HepG2 (cell line): ENCODE measurements around the gene MPIG6B. TPM values are rescaled to one million over a fixed set of nuclear protein-coding genes. Genes with fewer than 3 reads are reported as not detected.
A peak's percentile ranks its signal among the peaks of the same experiment; 100 is the strongest.

ENCODE experiments used
- CCDC6 ChIP-seq: sonication (generic); formaldehyde crosslinking; IDR thresholded peaks from 2 replicates; pipeline ENCODE4 v1.8.1; 2022; ENCODE audit warnings: mild to moderate bottlenecking, missing genetic modification reagents, moderate library complexity
- FOSL1 ChIP-seq: sonication (generic); formaldehyde crosslinking; IDR thresholded peaks from 2 replicates; pipeline ENCODE4 v1.9.0; 2021; ENCODE audit warnings: missing genetic modification reagents, borderline replicate concordance
- HHEX ChIP-seq: IDR thresholded peaks from 2 replicates; pipeline ENCODE4 v1.6.1; 2016; ENCODE audit warnings: control low read depth
- HNF4A ChIP-seq: sonication (generic); formaldehyde crosslinking; IDR thresholded peaks from 2 replicates; pipeline ENCODE4 v1.4.0; 2020; ENCODE audit warnings: missing genetic modification reagents
- HNRNPL ChIP-seq: fragments of 200-400 bp; formaldehyde crosslinking; IDR thresholded peaks from 2 replicates; pipeline ENCODE4 v1.6.1; 2017; ENCODE audit warnings: mild to moderate bottlenecking, low read depth, low read length
- HOXA7 ChIP-seq: sonication (generic); formaldehyde crosslinking; IDR thresholded peaks from 2 replicates; pipeline ENCODE4 v1.8.1; 2022; ENCODE audit warnings: mild to moderate bottlenecking, missing genetic modification reagents, moderate library complexity
- KDM6A ChIP-seq: IDR thresholded peaks from 2 replicates; pipeline ENCODE4 v1.6.1; 2016; ENCODE audit warnings: low read depth
- NCOA2 ChIP-seq: sonication (generic); formaldehyde crosslinking; IDR thresholded peaks from 2 replicates; pipeline ENCODE4 v1.8.0; 2022; ENCODE audit warnings: inconsistent platforms
- PAF1 ChIP-seq: IDR thresholded peaks from 2 replicates; pipeline ENCODE4 v1.6.1; 2016; ENCODE audit warnings: missing genetic modification reagents, missing compliant biosample characterization
- PHF21A ChIP-seq: sonication (generic); formaldehyde crosslinking; IDR thresholded peaks from 2 replicates; pipeline ENCODE4 v1.5.0; 2020; ENCODE audit warnings: mild to moderate bottlenecking, missing genetic modification reagents
- POLR2G ChIP-seq: fragments of 200-400 bp; formaldehyde crosslinking; IDR thresholded peaks from 2 replicates; pipeline ENCODE4 v1.6.1; 2018; ENCODE audit warnings: mild to moderate bottlenecking, low read depth, low read length, moderate library complexity
- RFXANK ChIP-seq: IDR thresholded peaks from 2 replicates; pipeline ENCODE4 v1.6.1; 2016
- RXRB ChIP-seq: IDR thresholded peaks from 2 replicates; pipeline ENCODE4 v1.6.1; 2016; ENCODE audit warnings: borderline replicate concordance, missing genetic modification reagents, missing compliant biosample characterization
- ZBTB3 ChIP-seq: sonication (generic); formaldehyde crosslinking; IDR thresholded peaks from 2 replicates; pipeline ENCODE4 v1.4.0; 2020; ENCODE audit warnings: low read depth, mild to moderate bottlenecking, moderate library complexity, missing genetic modification reagents, borderline replicate concordance
- ZFP62 ChIP-seq: sonication (generic); formaldehyde crosslinking; IDR thresholded peaks from 2 replicates; pipeline ENCODE4 v1.4.0; 2020; ENCODE audit warnings: missing genetic modification reagents
- ZFP90 ChIP-seq: sonication (generic); formaldehyde crosslinking; IDR thresholded peaks from 2 replicates; pipeline ENCODE4 v1.8.0; 2022; ENCODE audit warnings: missing genetic modification reagents, mild to moderate bottlenecking, inconsistent platforms, borderline replicate concordance
- ZFX ChIP-seq: sonication (generic); formaldehyde crosslinking; IDR thresholded peaks from 2 replicates; pipeline ENCODE4 v1.4.0; 2020; ENCODE audit warnings: mild to moderate bottlenecking, low read depth, missing genetic modification reagents, moderate library complexity
- ZMYM3 ChIP-seq: sonication (generic); formaldehyde crosslinking; IDR thresholded peaks from 2 replicates; pipeline ENCODE4 v1.5.1; 2020; ENCODE audit warnings: mild to moderate bottlenecking, missing genetic modification reagents
- ZNF260 ChIP-seq: sonication (generic); formaldehyde crosslinking; IDR thresholded peaks from 2 replicates; pipeline ENCODE4 v1.4.0; 2020; ENCODE audit warnings: missing genetic modification reagents, low read depth, mild to moderate bottlenecking, borderline replicate concordance
- ZNF292 ChIP-seq: sonication (generic); formaldehyde crosslinking; IDR thresholded peaks from 2 replicates; pipeline ENCODE4 v1.8.1; 2022; ENCODE audit warnings: mild to moderate bottlenecking, low read depth, missing genetic modification reagents, borderline replicate concordance
- ZNF335 ChIP-seq: sonication (generic); formaldehyde crosslinking; IDR thresholded peaks from 2 replicates; pipeline ENCODE4 v1.4.0; 2020; ENCODE audit warnings: missing genetic modification reagents
- ZNF543 ChIP-seq: sonication (generic); formaldehyde crosslinking; IDR thresholded peaks from 2 replicates; pipeline ENCODE4 v1.4.0; 2020; ENCODE audit warnings: mild to moderate bottlenecking, missing genetic modification reagents
- ZNF549 ChIP-seq: sonication (generic); formaldehyde crosslinking; IDR thresholded peaks from 2 replicates; pipeline ENCODE4 v1.5.0; 2020; ENCODE audit warnings: missing genetic modification reagents
- polyA plus RNA-seq, 8 experiments: library from polyadenylated mRNA; depleted of rRNA in 3 of 8; stranded (reverse) in 7 of 8; unstranded in 1 of 8; fragments of >200 nt; fragmentation: Illumina TruSeq in 4 of 8; extraction: Trizol in 4 of 8; gene quantifications; 2 replicates each; pipeline versions ENCODE4 v1.2.1 to v1.2.3, GENCODE V29; 2011 to 2016; ENCODE audit warnings: low read depth in 4 of 8, missing spikeins in 1 of 8, mixed read lengths in 1 of 8; ENCODE audit not compliant: insufficient read depth in 1 of 8
- total RNA-seq, 5 experiments: library from RNA; depleted of rRNA; stranded (reverse); fragments of >200 nt; fragmentation: Illumina TruSeq; extraction: Trizol; gene quantifications; 2 replicates each; pipeline ENCODE4 v1.2.3, GENCODE V29; 2016; ENCODE audit warnings: low read depth in 1 of 5
- TF ChIP-seq, protein P1 (sequence below): sonication (generic); formaldehyde crosslinking; IDR thresholded peaks from 2 replicates; pipeline ENCODE4 v1.5.1; 2020; ENCODE audit warnings: missing genetic modification reagents, mild to moderate bottlenecking, borderline replicate concordance
- TF ChIP-seq, protein P2 (sequence below): sonication (generic); formaldehyde crosslinking; IDR thresholded peaks from 2 replicates; pipeline ENCODE4 v1.8.1; 2023; ENCODE audit warnings: missing genetic modification reagents, mild to moderate bottlenecking, borderline replicate concordance
- TF ChIP-seq, protein P3 (sequence below): sonication (generic); formaldehyde crosslinking; IDR thresholded peaks from 2 replicates; pipeline ENCODE4 v1.4.0; 2020; ENCODE audit warnings: mild to moderate bottlenecking, missing genetic modification reagents
- TF ChIP-seq, protein P4 (sequence below): sonication (generic); formaldehyde crosslinking; IDR thresholded peaks from 2 replicates; pipeline ENCODE4 v1.4.0; 2020; ENCODE audit warnings: mild to moderate bottlenecking, missing genetic modification reagents

The MPIG6B gene
- total and polyA plus RNA-seq, 2 of the 13 experiments (the other 11 are each of a cell fraction or from before 2014, with no cell fraction given): not detected

DNA sequence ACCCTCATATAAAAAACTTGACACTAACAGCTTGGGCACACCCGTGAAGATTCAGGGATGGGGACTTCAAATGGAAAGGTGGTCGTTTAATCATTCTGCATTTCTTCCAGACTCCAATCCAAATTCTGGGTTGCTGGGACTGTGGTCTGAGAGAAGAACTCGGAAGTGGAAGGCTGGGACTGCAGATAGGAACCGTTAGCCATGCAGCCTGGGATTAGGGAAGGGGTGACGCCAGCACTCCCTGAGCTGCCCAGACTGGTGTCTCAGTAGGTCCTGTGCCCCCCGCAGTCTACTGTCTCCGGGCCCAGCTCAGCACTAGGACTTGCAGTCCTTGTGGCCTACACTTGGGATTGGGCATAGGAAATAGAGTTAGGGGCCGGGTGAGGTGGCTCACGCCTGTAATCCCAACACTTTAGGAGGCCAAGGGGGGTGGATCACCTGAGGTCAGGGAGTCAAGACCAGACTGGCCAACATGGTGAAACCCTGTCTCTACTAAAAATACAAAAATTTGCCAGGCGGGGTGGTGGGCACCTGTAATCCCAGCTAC, 13.7 kb downstream of the MPIG6B start (continued):
- TF ChIP-seq POLR2G (no peak), HOXA7 (CRISPR knock-in tag) (no peak), ZNF543 (CRISPR knock-in tag) (no peak), ZNF549 (CRISPR knock-in tag) (no peak), ZNF292 (CRISPR knock-in tag) (no peak), ZFP90 (0 out of 2 replicates have a peak, but pooled peaks have one; percentile 11), ZMYM3 (no peak), PAF1 (no peak), PHF21A (no peak), FOSL1 (CRISPR knock-in tag) (no peak), CCDC6 (peak; percentile 15; the same call in 1 of the 2 replicates), RXRB (CRISPR knock-in tag) (no peak), ZBTB3 (no peak), ZFX (CRISPR knock-in tag) (0 out of 2 replicates have a peak, but pooled peaks have one; percentile 2), KDM6A (CRISPR knock-in tag) (no peak), HNF4A (CRISPR knock-in tag) (no peak), RFXANK (CRISPR knock-in tag) (peak; percentile 25; the same call in 1 of the 2 replicates), HNRNPL (no peak), ZFP62 (no peak), ZNF335 (CRISPR knock-in tag) (peak; percentile 3; the same call in 1 of the 2 replicates), ZNF260 (CRISPR knock-in tag) (no peak), NCOA2 (CRISPR knock-in tag) (no peak), HHEX (CRISPR knock-in tag) (no peak)
- TF ChIP-seq, protein P1, sequence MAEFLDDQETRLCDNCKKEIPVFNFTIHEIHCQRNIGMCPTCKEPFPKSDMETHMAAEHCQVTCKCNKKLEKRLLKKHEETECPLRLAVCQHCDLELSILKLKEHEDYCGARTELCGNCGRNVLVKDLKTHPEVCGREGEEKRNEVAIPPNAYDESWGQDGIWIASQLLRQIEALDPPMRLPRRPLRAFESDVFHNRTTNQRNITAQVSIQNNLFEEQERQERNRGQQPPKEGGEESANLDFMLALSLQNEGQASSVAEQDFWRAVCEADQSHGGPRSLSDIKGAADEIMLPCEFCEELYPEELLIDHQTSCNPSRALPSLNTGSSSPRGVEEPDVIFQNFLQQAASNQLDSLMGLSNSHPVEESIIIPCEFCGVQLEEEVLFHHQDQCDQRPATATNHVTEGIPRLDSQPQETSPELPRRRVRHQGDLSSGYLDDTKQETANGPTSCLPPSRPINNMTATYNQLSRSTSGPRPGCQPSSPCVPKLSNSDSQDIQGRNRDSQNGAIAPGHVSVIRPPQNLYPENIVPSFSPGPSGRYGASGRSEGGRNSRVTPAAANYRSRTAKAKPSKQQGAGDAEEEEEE (CRISPR knock-in tag): no peak
- TF ChIP-seq, protein P2, sequence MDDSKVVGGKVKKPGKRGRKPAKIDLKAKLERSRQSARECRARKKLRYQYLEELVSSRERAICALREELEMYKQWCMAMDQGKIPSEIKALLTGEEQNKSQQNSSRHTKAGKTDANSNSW (CRISPR knock-in tag): no peak; the same call in 1 of the 2 replicates
- TF ChIP-seq, protein P3, sequence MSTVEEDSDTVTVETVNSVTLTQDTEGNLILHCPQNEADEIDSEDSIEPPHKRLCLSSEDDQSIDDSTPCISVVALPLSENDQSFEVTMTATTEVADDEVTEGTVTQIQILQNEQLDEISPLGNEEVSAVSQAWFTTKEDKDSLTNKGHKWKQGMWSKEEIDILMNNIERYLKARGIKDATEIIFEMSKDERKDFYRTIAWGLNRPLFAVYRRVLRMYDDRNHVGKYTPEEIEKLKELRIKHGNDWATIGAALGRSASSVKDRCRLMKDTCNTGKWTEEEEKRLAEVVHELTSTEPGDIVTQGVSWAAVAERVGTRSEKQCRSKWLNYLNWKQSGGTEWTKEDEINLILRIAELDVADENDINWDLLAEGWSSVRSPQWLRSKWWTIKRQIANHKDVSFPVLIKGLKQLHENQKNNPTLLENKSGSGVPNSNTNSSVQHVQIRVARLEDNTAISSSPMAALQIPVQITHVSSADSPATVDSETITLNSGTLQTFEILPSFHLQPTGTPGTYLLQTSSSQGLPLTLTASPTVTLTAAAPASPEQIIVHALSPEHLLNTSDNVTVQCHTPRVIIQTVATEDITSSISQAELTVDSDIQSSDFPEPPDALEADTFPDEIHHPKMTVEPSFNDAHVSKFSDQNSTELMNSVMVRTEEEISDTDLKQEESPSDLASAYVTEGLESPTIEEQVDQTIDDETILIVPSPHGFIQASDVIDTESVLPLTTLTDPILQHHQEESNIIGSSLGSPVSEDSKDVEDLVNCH (CRISPR knock-in tag): no peak
- TF ChIP-seq, protein P4, sequence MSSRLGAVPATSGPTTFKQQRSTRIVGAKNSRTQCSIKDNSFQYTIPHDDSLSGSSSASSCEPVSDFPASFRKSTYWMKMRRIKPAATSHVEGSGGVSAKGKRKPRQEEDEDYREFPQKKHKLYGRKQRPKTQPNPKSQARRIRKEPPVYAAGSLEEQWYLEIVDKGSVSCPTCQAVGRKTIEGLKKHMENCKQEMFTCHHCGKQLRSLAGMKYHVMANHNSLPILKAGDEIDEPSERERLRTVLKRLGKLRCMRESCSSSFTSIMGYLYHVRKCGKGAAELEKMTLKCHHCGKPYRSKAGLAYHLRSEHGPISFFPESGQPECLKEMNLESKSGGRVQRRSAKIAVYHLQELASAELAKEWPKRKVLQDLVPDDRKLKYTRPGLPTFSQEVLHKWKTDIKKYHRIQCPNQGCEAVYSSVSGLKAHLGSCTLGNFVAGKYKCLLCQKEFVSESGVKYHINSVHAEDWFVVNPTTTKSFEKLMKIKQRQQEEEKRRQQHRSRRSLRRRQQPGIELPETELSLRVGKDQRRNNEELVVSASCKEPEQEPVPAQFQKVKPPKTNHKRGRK (CRISPR knock-in tag): no peak
